H1 (cell line): Measurements from ENCODE around the gene CORO7. TPM values are rescaled to one million over a fixed set of nuclear protein-coding genes. Genes with fewer than 3 reads are reported as not detected.
A peak's percentile ranks its signal among the peaks of the same experiment; 100 is the strongest.

ENCODE experiments used
- CTCF ChIA-PET: fragments of 300-600 bp; sonication (Branson Sonifier 250); formaldehyde crosslinking; loops from one replicate; lab custom pipeline; 2021; ENCODE audit not compliant: partially characterized antibody; lab: Charles Lee
- POLR2A ChIA-PET: fragments of 300-600 bp; sonication (Branson Sonifier 250); formaldehyde crosslinking; loops from one replicate; lab custom pipeline; 2021; ENCODE audit warnings: inconsistent platforms; ENCODE audit not compliant: partially characterized antibody; lab: Charles Lee
- DNase-seq, 2 experiments: peaks; one replicate each; pipeline versions ENCODE4 v3.0.0 to v3.0.0-alpha.2; 2010 to 2022; ENCODE audit warnings: low spot score in 2 of 2, low read depth in 1 of 2, mixed read lengths in 1 of 2
- FAIRE-seq: peaks from 2 replicates; lab custom pipeline; 2011; peaks lifted over from hg19 to GRCh38; lab: Jason Lieb, UNC
- H2AFZ ChIP-seq: 2 replicates; pipeline ENCODE4 v1.8.1; 2012; ENCODE audit warnings: low read length, inconsistent platforms
- H2AK5ac ChIP-seq: 2 replicates; pipeline ENCODE4 v1.6.1; 2013; ENCODE audit warnings: low read depth, low read length
- H2BK120ac ChIP-seq: replicated peaks from 2 replicates; pipeline ENCODE3; 2013; ENCODE audit warnings: low read depth, low read length, inconsistent platforms
- H2BK12ac ChIP-seq: 2 replicates; pipeline ENCODE4 v1.6.1; 2013; ENCODE audit warnings: low read depth, low read length
- H2BK15ac ChIP-seq: 2 replicates; pipeline ENCODE4 v1.6.1; 2013; ENCODE audit warnings: low read length
- H2BK20ac ChIP-seq: 2 replicates; pipeline ENCODE4 v1.6.1; 2013; ENCODE audit warnings: low read length
- H2BK5ac ChIP-seq: 2 replicates; pipeline ENCODE4 v1.6.1; 2013; ENCODE audit warnings: low read depth, low read length
- H3K14ac ChIP-seq: 2 replicates; pipeline ENCODE4 v1.6.1; 2013; ENCODE audit warnings: inconsistent platforms; ENCODE audit not compliant: insufficient read length
- H3K18ac ChIP-seq: 2 replicates; pipeline ENCODE4 v1.6.1; 2013; ENCODE audit warnings: low read length; ENCODE audit errors: extremely low read depth
- H3K23ac ChIP-seq: 2 replicates; pipeline ENCODE4 v1.6.1; 2013; ENCODE audit warnings: inconsistent platforms; ENCODE audit not compliant: insufficient read length
- H3K23me2 ChIP-seq: 2 replicates; pipeline ENCODE4 v1.6.1; 2013; ENCODE audit warnings: low read depth, low read length
- H3K27ac ChIP-seq: 2 replicates; pipeline ENCODE4 v1.6.1; 2011; ENCODE audit warnings: low read depth, low read length, inconsistent platforms
- H3K27me3 ChIP-seq, 4 experiments: replicated peaks in 1 of 4; 1 replicate in 1 of 4; 2 replicates in 3 of 4; pipeline versions ENCODE4 v1.6.1 to v1.8.1; 2011 to 2013; ENCODE audit warnings: low read length in 3 of 4, mild to moderate bottlenecking in 3 of 4, inconsistent platforms in 2 of 4, mixed read lengths in 2 of 4, moderate library complexity in 1 of 4; ENCODE audit not compliant: control insufficient read depth in 3 of 4, insufficient read depth in 3 of 4; ENCODE audit errors: extremely low read depth in 1 of 4
- H3K36me3 ChIP-seq, 4 experiments: 2 replicates each; pipeline versions ENCODE4 v1.6.1 to v1.8.1; 2011 to 2013; ENCODE audit warnings: mild to moderate bottlenecking in 4 of 4, low read length in 3 of 4, moderate library complexity in 2 of 4, control low read depth in 1 of 4, inconsistent platforms in 1 of 4; ENCODE audit not compliant: insufficient read depth in 4 of 4, control insufficient read depth in 2 of 4
- H3K4ac ChIP-seq: replicated peaks from 2 replicates; pipeline ENCODE3; 2013; ENCODE audit warnings: low read length, low read depth, mixed read lengths, inconsistent platforms; ENCODE audit not compliant: insufficient read length
- H3K4me1 ChIP-seq, 4 experiments: replicated peaks in 1 of 4; 1 replicate in 1 of 4; 2 replicates in 3 of 4; pipeline versions ENCODE4 v1.6.1 to v1.8.1; 2011 to 2013; ENCODE audit warnings: low read length in 3 of 4, inconsistent platforms in 2 of 4, mixed read lengths in 1 of 4; ENCODE audit not compliant: insufficient read depth in 4 of 4, control insufficient read depth in 3 of 4
- H3K4me2 ChIP-seq, 2 experiments: 2 replicates each; pipeline versions ENCODE4 v1.6.1 to v1.8.1; 2011 to 2013; ENCODE audit warnings: low read depth in 2 of 2, low read length in 2 of 2, control low read depth in 1 of 2, inconsistent platforms in 1 of 2, mild to moderate bottlenecking in 1 of 2; ENCODE audit not compliant: insufficient read depth in 1 of 2
- H3K4me3 ChIP-seq, 4 experiments: fragments of 200-600, 300-600 bp in 1 of 4; sonication (generic), shearing (Covaris generic), sonication (Bioruptor Twin) in 1 of 4; 2 replicates each; pipeline versions ENCODE4 v1.5.1 to v1.8.1; 2011 to 2016; ENCODE audit warnings: low read length in 4 of 4, low read depth in 3 of 4, control low read depth in 2 of 4, inconsistent platforms in 2 of 4, mild to moderate bottlenecking in 2 of 4, mixed read lengths in 1 of 4, moderate library complexity in 1 of 4; ENCODE audit not compliant: insufficient read depth in 2 of 4; ENCODE audit errors: extremely low read depth in 1 of 4
- H3K56ac ChIP-seq: replicated peaks from 2 replicates; pipeline ENCODE3; 2013; ENCODE audit warnings: low read depth, mild to moderate bottlenecking, mixed read lengths, low read length, inconsistent platforms; ENCODE audit not compliant: insufficient read length
- H3K79me1 ChIP-seq: 2 replicates; pipeline ENCODE4 v1.6.1; 2013; ENCODE audit warnings: low read depth, low read length, control low read depth
- H3K79me2 ChIP-seq, 2 experiments: 2 replicates each; pipeline versions ENCODE4 v1.6.1 to v1.8.1; 2012 to 2013; ENCODE audit warnings: low read length in 2 of 2, mild to moderate bottlenecking in 2 of 2, inconsistent platforms in 1 of 2; ENCODE audit not compliant: insufficient read depth in 2 of 2, control insufficient read depth in 1 of 2
- H3K9ac ChIP-seq, 4 experiments: replicated peaks in 1 of 4; 1 replicate in 1 of 4; 2 replicates in 3 of 4; pipeline versions ENCODE4 v1.6.1 to v1.8.1; 2011 to 2013; ENCODE audit warnings: low read depth in 3 of 4, low read length in 3 of 4, control low read depth in 2 of 4, mild to moderate bottlenecking in 2 of 4, moderate library complexity in 2 of 4, inconsistent platforms in 1 of 4; ENCODE audit errors: extremely low read depth in 1 of 4
- H3K9me3 ChIP-seq, 2 experiments: 2 replicates each; pipeline versions ENCODE4 v1.6.1 to v1.8.1; 2012 to 2013; ENCODE audit warnings: mild to moderate bottlenecking in 2 of 2, moderate library complexity in 2 of 2, control low read depth in 1 of 2, inconsistent platforms in 1 of 2, low read depth in 1 of 2, low read length in 1 of 2, mixed read lengths in 1 of 2; ENCODE audit not compliant: insufficient read depth in 2 of 2
- H4K20me1 ChIP-seq, 2 experiments: replicated peaks in 1 of 2; 2 replicates each; pipeline versions ENCODE3 to v1.8.1; 2011 to 2013; ENCODE audit warnings: inconsistent platforms in 2 of 2, low read length in 2 of 2, mild to moderate bottlenecking in 1 of 2; ENCODE audit not compliant: insufficient read depth in 2 of 2, control insufficient read depth in 1 of 2
- H4K5ac ChIP-seq: 2 replicates; pipeline ENCODE4 v1.6.1; 2013; ENCODE audit warnings: low read length, low read depth, mixed read lengths, inconsistent platforms; ENCODE audit not compliant: insufficient read length
- H4K8ac ChIP-seq: 2 replicates; pipeline ENCODE4 v1.8.0; 2013; ENCODE audit warnings: mild to moderate bottlenecking, moderate library complexity, low read length, inconsistent platforms; ENCODE audit not compliant: insufficient read depth; ENCODE audit errors: extremely low read depth
- H4K91ac ChIP-seq: replicated peaks from 2 replicates; pipeline ENCODE3; 2013; ENCODE audit warnings: low read length, mixed read lengths, inconsistent platforms; ENCODE audit not compliant: insufficient read length
- CEBPB ChIP-seq: IDR thresholded peaks from 2 replicates; pipeline ENCODE4 v1.6.1; 2012; ENCODE audit warnings: low read depth, low read length
- FOSL1 ChIP-seq: IDR thresholded peaks from 2 replicates; pipeline ENCODE4 v1.6.1; 2011; ENCODE audit warnings: mild to moderate bottlenecking, low read depth, low read length, moderate library complexity; ENCODE audit not compliant: insufficient read depth
- whole genome bisulfite sequencing, 2 experiments: shearing (Covaris generic) in 1 of 2; methylation state at CpG; one replicate each; pipeline versions ENCODE4 v1.1.6 to v1.1.7; 2013 to 2015; ENCODE audit warnings: low lambda C conversion rate in 2 of 2, mixed read lengths in 2 of 2, inconsistent platforms in 1 of 2, low coverage in 1 of 2, missing lambda C conversion rate in 1 of 2; ENCODE audit not compliant: insufficient replicate concordance in 2 of 2, insufficient coverage in 1 of 2, insufficient read length in 1 of 2; ENCODE audit errors: extremely low coverage in 1 of 2, missing lambda C conversion rate in 1 of 2; 5-methylcytosine and 5-hydroxymethylcytosine counted together
- polyA plus RNA-seq, 7 experiments: library from polyadenylated mRNA; depleted of rRNA in 3 of 7; stranded (reverse) in 5 of 7; unstranded in 2 of 7; fragments of >200 nt in 5 of 7; fragments of 200-250 nt in 2 of 7; gene quantifications; 1 replicate in 5 of 7; 2 replicates in 1 of 7; 4 replicates in 1 of 7; pipeline versions ENCODE4 v1.2.1 to v1.2.3, GENCODE V29; 2011 to 2013; ENCODE audit warnings: missing spikeins in 2 of 7, mixed read lengths in 2 of 7
- total RNA-seq: library from RNA; stranded (reverse); fragmentation: NEBNext Ultra II Directional; extraction: Animal tissue kit (Norgen Biotek cat#: 25700); gene quantifications from 2 replicates; pipeline ENCODE4 v1.2.1, GENCODE V29; 2021
- TF ChIP-seq, protein P1 (sequence below): IDR thresholded peaks from 2 replicates; pipeline ENCODE4 v1.6.1; 2012; ENCODE audit warnings: low read length, inconsistent platforms

Gene CORO7
- total and polyA plus RNA-seq, 2 of the 8 experiments (the other 6 are each of a cell fraction or from before 2014, with no cell fraction given): 25.2 to 29.8 TPM

- H3K23ac ChIP-seq: no peak overlapping the region
- H3K18ac ChIP-seq: no peak overlapping the region
- H2AK5ac ChIP-seq: no peak overlapping the region
- no peak overlapping the region for H4K5ac ChIP-seq
- peak in 1 of 2 experiments; percentile 50 for DNase-seq
- no peak overlapping the region for H3K27ac ChIP-seq
- no peak for TF ChIP-seq FOSL1
- no peak for TF ChIP-seq CEBPB
- TF ChIP-seq, protein P1, sequence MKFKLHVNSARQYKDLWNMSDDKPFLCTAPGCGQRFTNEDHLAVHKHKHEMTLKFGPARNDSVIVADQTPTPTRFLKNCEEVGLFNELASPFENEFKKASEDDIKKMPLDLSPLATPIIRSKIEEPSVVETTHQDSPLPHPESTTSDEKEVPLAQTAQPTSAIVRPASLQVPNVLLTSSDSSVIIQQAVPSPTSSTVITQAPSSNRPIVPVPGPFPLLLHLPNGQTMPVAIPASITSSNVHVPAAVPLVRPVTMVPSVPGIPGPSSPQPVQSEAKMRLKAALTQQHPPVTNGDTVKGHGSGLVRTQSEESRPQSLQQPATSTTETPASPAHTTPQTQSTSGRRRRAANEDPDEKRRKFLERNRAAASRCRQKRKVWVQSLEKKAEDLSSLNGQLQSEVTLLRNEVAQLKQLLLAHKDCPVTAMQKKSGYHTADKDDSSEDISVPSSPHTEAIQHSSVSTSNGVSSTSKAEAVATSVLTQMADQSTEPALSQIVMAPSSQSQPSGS: no peak
- H2BK12ac ChIP-seq: no peak overlapping the region
- no peak overlapping the region for H2BK120ac ChIP-seq
- no peak overlapping the region for H2BK15ac ChIP-seq
- H2BK5ac ChIP-seq: no peak overlapping the region
- H4K20me1 ChIP-seq: peaks cover 3 to 9% of the 10 kb centered on the region in 2 experiments
- H3K36me3 ChIP-seq: peaks cover 0 to 12% (median 2%) of the 10 kb centered on the region in 4 experiments; a peak in 2 of 8 replicates
- FAIRE-seq: no peak
- no peak overlapping the region for H3K4me3 ChIP-seq
- no peak overlapping the region for H3K4ac ChIP-seq
- H3K4me1 ChIP-seq: peaks cover 0 to 29% (median 24%) of the 10 kb centered on the region in 4 experiments; a peak in 6 of 7 replicates
- no peak overlapping the region for H2AFZ ChIP-seq
- no peaks in the 10 kb centered on the region for H3K23me2 ChIP-seq
- 86% methylated on average over 8 of the region's 8 CpGs; no CpG with 5 or more reads in 1 of the 2 experiments for WGBS, 2 experiments
- no peak overlapping the region for H3K4me2 ChIP-seq
- no peak overlapping the region; the same call in 1 of the 2 replicates for H4K8ac ChIP-seq
- no peaks in the 10 kb centered on the region for H3K9me3 ChIP-seq
- H2BK20ac ChIP-seq: no peak overlapping the region
- POLR2A ChIA-PET: interaction anchor here (0.7 to 11.9 kb wide), 3 partner anchors 9 to 115 kb away, joined by 3 to 223 read pairs (median 4); no protein-coding TSS in a partner anchor
- no peaks in the 10 kb centered on the region for H3K79me1 ChIP-seq
- no peaks in the 10 kb centered on the region for H3K79me2 ChIP-seq
- H3K56ac ChIP-seq: no peak overlapping the region
- no peak overlapping the region for H3K14ac ChIP-seq
- no peak overlapping the region for H4K91ac ChIP-seq
- no peaks in the 10 kb centered on the region for H3K27me3 ChIP-seq
- H3K9ac ChIP-seq: no peak overlapping the region
- CTCF ChIA-PET: interaction anchor here (0.6 to 24.8 kb wide), 5 partner anchors 10 to 1203 kb away, joined by 3 to 659 read pairs (median 123); no protein-coding TSS in a partner anchor
Observed at GRCh38 chr16:4386451-4386805, 30.0 kb downstream of the CORO7 start.
